Panc1 (cell line): ENCODE results near the gene SDK1. TPM values are rescaled to one million over a fixed set of nuclear protein-coding genes. Genes with fewer than 3 reads are reported as not detected.

Source experiments
- ATAC-seq: fragments of 200-7000 bp; cut with Tn5 transposase; 2 replicates; pipeline ENCODE4 v1.9.1; 2020; ENCODE audit warnings: mild to moderate bottlenecking, moderate library complexity
- BruUV-seq: library from RNA; stranded (reverse); fragments of 400-500 nt; replicated peaks from 2 replicates; lab custom pipeline; 2021; lab: Mats Ljungman, UMichigan
- CTCF ChIA-PET: fragments of 300-600 bp; sonication (Branson Sonifier 250); formaldehyde crosslinking; loops from one replicate; lab custom pipeline; 2022; ENCODE audit warnings: antibody characterized with exemption; lab: Charles Lee
- POLR2A ChIA-PET: fragments of 300-600 bp; sonication (Branson Sonifier 250); formaldehyde crosslinking; loops from one replicate; lab custom pipeline; 2022; ENCODE audit warnings: antibody characterized with exemption; lab: Charles Lee
- DNase-seq: peaks from one replicate; pipeline ENCODE4 v3.0.0-alpha.2; 2010; ENCODE audit warnings: low read depth, low spot score
- H3K27ac ChIP-seq: 2 replicates; pipeline ENCODE4 v1.5.1; 2011; ENCODE audit warnings: mild to moderate bottlenecking, low read length, inconsistent platforms
- H3K27me3 ChIP-seq: fragments of 200-500 bp; sonication (Bioruptor generic); 2 replicates; pipeline ENCODE4 v1.6.0; 2014; ENCODE audit warnings: low read length, inconsistent platforms; ENCODE audit not compliant: control insufficient read depth, insufficient read depth
- H3K36me3 ChIP-seq: fragments of 200-500 bp; sonication (Bioruptor generic); 2 replicates; pipeline ENCODE4 v1.5.1; 2014; ENCODE audit warnings: inconsistent platforms, mild to moderate bottlenecking, low read length, moderate library complexity; ENCODE audit not compliant: control insufficient read depth, insufficient read depth
- H3K4me1 ChIP-seq: 2 replicates; pipeline ENCODE4 v1.5.1; 2011; ENCODE audit warnings: inconsistent platforms, mild to moderate bottlenecking, low read length, moderate library complexity; ENCODE audit not compliant: control insufficient read depth, insufficient read depth
- H3K4me3 ChIP-seq, 2 experiments: 2 replicates each; pipeline ENCODE4 v1.5.1; 2011 to 2012; ENCODE audit warnings: low read depth in 2 of 2, low read length in 2 of 2, mild to moderate bottlenecking in 2 of 2, inconsistent platforms in 1 of 2, moderate library complexity in 1 of 2
- H3K9me3 ChIP-seq: fragments of 200-500 bp; sonication (Bioruptor generic); 2 replicates; pipeline ENCODE4 v1.5.1; 2014; ENCODE audit warnings: low read depth, mild to moderate bottlenecking, inconsistent platforms, low read length, moderate library complexity; ENCODE audit not compliant: control insufficient read depth, insufficient read depth
- POLR2AphosphoS5 ChIP-seq: IDR thresholded peaks from 2 replicates; pipeline ENCODE4 v1.6.1; 2012; ENCODE audit warnings: mild to moderate bottlenecking, low read depth, low read length, moderate library complexity
- SIN3A ChIP-seq: IDR thresholded peaks from 2 replicates; pipeline ENCODE4 v1.6.1; 2012; ENCODE audit warnings: low read depth, mild to moderate bottlenecking, low read length, moderate library complexity, borderline replicate concordance; ENCODE audit not compliant: insufficient read depth
- TCF7L2 ChIP-seq: IDR thresholded peaks from 2 replicates; pipeline ENCODE4 v1.6.1; 2011; ENCODE audit warnings: mild to moderate bottlenecking, low read depth, low read length, inconsistent platforms
- in situ Hi-C: cut with HindIII; loops from 2 replicates; pipeline ENCODE4 v1.10.0; 2016; ENCODE audit warnings: low sequenced_read_pairs, low pct_unique_long_range_greater_than_20kb
- intact Hi-C: fragments of 100-400 bp; cut with micrococcal nuclease; formaldehyde crosslinking; loops from one replicate; pipeline ENCODE4 v1.10.0; 2022; ENCODE audit not compliant: unreplicated experiment
- total RNA-seq: library from RNA; stranded (reverse); gene quantifications from one replicate; pipeline ENCODE4 v1.2.1, GENCODE V29; 2021; ENCODE audit not compliant: unreplicated experiment
- TF ChIP-seq, protein P1 (sequence below): fragments of 450-650 bp; IDR thresholded peaks from 2 replicates; pipeline ENCODE4 v1.5.1; 2017; ENCODE audit warnings: mild to moderate bottlenecking
- TF ChIP-seq, protein P2 (sequence below), 2 experiments: IDR thresholded peaks; 2 replicates each; pipeline ENCODE4 v1.6.1; 2011 to 2012; ENCODE audit warnings: low read depth in 2 of 2, control low read depth in 1 of 2, low read length in 1 of 2, mild to moderate bottlenecking in 1 of 2, moderate library complexity in 1 of 2; ENCODE audit not compliant: insufficient read depth in 1 of 2

SDK1 gene
- total RNA-seq, 1 experiment from 2014 or later, result 47.4 TPM

DNA sequence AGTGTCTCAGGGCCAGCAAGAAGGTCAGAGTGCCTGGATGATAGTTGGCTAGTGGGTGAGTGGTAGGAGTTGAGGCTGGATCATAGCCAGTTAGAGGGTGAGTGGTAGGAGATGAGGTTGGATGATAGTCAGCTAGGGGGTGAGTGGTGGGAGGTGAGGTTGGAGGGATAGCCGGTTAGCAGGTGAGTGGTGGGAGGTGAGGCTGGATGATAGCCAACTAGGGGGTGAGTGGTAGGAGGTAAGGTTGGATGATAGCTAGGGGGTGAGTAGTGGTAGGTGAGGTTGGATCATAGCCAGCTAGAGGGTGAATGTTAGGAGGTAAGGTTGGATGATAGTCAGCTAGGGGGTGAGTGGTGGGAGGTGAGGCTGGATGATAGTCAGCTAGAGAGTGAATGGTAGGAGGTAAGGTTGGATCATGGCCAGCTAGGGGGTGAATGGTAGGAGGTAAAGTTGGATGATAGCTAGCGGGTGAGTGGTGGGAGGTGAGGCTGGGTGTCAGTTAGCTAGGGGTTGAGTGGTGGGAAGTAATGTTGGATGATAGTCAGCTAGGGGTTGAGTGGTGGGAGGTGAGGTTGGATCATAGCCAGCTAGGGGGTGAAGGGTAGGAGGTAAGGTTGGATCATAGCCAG is 226.6 kb downstream of the SDK1 start:
- no peak for DNase-seq
- Histone ChIP-seq H3K36me3 (no peaks in the 10 kb centered on the region), H3K27ac (peak overlapping the region; percentile 25; the same call in 1 of the 2 replicates), H3K4me1 (peaks cover 14% of the 10 kb centered on the region), H3K4me3 (no peak overlapping the region), H3K9me3 (no peaks in the 10 kb centered on the region), H3K27me3 (no peaks in the 10 kb centered on the region)
- intact Hi-C loops, result no loop called here
- ChIA-PET CTCF (no interaction called here), POLR2A (no interaction called here)
- ATAC-seq, result no peak
- no peak for TF ChIP-seq TCF7L2
- TF ChIP-seq, protein P1, sequence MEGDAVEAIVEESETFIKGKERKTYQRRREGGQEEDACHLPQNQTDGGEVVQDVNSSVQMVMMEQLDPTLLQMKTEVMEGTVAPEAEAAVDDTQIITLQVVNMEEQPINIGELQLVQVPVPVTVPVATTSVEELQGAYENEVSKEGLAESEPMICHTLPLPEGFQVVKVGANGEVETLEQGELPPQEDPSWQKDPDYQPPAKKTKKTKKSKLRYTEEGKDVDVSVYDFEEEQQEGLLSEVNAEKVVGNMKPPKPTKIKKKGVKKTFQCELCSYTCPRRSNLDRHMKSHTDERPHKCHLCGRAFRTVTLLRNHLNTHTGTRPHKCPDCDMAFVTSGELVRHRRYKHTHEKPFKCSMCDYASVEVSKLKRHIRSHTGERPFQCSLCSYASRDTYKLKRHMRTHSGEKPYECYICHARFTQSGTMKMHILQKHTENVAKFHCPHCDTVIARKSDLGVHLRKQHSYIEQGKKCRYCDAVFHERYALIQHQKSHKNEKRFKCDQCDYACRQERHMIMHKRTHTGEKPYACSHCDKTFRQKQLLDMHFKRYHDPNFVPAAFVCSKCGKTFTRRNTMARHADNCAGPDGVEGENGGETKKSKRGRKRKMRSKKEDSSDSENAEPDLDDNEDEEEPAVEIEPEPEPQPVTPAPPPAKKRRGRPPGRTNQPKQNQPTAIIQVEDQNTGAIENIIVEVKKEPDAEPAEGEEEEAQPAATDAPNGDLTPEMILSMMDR, result no peak
- TF ChIP-seq, protein P2, sequence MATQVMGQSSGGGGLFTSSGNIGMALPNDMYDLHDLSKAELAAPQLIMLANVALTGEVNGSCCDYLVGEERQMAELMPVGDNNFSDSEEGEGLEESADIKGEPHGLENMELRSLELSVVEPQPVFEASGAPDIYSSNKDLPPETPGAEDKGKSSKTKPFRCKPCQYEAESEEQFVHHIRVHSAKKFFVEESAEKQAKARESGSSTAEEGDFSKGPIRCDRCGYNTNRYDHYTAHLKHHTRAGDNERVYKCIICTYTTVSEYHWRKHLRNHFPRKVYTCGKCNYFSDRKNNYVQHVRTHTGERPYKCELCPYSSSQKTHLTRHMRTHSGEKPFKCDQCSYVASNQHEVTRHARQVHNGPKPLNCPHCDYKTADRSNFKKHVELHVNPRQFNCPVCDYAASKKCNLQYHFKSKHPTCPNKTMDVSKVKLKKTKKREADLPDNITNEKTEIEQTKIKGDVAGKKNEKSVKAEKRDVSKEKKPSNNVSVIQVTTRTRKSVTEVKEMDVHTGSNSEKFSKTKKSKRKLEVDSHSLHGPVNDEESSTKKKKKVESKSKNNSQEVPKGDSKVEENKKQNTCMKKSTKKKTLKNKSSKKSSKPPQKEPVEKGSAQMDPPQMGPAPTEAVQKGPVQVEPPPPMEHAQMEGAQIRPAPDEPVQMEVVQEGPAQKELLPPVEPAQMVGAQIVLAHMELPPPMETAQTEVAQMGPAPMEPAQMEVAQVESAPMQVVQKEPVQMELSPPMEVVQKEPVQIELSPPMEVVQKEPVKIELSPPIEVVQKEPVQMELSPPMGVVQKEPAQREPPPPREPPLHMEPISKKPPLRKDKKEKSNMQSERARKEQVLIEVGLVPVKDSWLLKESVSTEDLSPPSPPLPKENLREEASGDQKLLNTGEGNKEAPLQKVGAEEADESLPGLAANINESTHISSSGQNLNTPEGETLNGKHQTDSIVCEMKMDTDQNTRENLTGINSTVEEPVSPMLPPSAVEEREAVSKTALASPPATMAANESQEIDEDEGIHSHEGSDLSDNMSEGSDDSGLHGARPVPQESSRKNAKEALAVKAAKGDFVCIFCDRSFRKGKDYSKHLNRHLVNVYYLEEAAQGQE (IDR thresholded peaks at IDR 0.05; ENCODE audit: insufficient read depth in 1 of 2, low read depth in 2 of 2, low read length in 1 of 2), result no peak
- no peak for TF ChIP-seq POLR2AphosphoS5
- no peak for TF ChIP-seq SIN3A
- BruUV-seq, result no TSS peak
- in situ Hi-C loops, result no loop called here

DNA sequence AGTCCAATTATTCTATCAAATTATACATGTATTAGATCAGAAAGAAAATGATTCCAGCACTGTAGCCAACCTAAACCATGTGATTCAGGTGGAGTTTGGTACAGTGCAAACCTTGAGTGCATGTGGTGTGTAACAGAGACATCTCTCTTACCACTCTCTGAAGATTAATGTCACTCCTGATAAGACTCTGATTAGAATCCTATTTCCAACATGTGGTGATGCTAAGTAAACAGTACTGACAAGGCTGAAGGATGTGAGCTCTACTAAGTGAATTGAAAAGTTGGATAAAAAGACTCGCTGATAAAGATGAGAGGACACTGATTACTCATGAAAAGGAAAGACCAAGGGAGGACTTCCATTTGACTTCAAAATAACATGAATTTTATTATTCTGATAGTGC is 232.0 kb downstream of the SDK1 start:
- peaks cover 21% of the 10 kb centered on the region for H3K4me1 ChIP-seq
- in situ Hi-C loops (no loop called here), intact Hi-C loops (no loop called here)
- H3K27ac ChIP-seq, result peak overlapping the region; percentile 35; the same call in 1 of the 2 replicates
- no peaks in the 10 kb centered on the region for H3K9me3 ChIP-seq
- no TSS peak for BruUV-seq
- no peak for ATAC-seq
- no peaks in the 10 kb centered on the region for H3K27me3 ChIP-seq
- no peak overlapping the region for H3K4me3 ChIP-seq
- ChIA-PET CTCF (no interaction called here), POLR2A (no interaction called here)
- H3K36me3 ChIP-seq, result no peaks in the 10 kb centered on the region
- TF ChIP-seq, protein P2 (IDR thresholded peaks at IDR 0.05; ENCODE audit: insufficient read depth in 1 of 2, low read depth in 2 of 2, low read length in 1 of 2), result no peak
- TF ChIP-seq, protein P1, result no peak
- TF ChIP-seq SIN3A, result no peak
- no peak for TF ChIP-seq TCF7L2
- no peak for DNase-seq
